ENCODE results near the gene WNT7B. TPM values are rescaled to one million over a fixed set of nuclear protein-coding genes. Genes with fewer than 3 reads are reported as not detected.

Gene WNT7B
- polyA plus RNA-seq, 1 of the 3 experiments (the other 2 are of a cell fraction), result 0.13 TPM

GRCh38 chr22:45923835-45924234, 53.1 kb downstream of the WNT7B start:
- ChIA-PET CTCF (interaction anchor here (0.7 kb wide), 1 partner anchor 12 kb away, joined by 3 read pairs; no protein-coding TSS in a partner anchor), POLR2A (no interaction called here)
- H3K27ac ChIP-seq (ENCODE audit: low read depth in 2 of 2, low read length in 1 of 2), result no peak overlapping the region
- no peak overlapping the region for H3K4me3 ChIP-seq (ENCODE audit: low read depth in 2 of 2, low read length in 1 of 2)
- no peaks in the 10 kb centered on the region for H3K9me2 ChIP-seq
- no peak overlapping the region for H2AFZ ChIP-seq (ENCODE audit: low read depth)
- H3K36me3 ChIP-seq (replicated peaks in 1 of 2; ENCODE audit: control insufficient read depth in 1 of 2, insufficient read depth in 2 of 2, low read length in 1 of 2), result no peaks in the 10 kb centered on the region
- no peaks in the 10 kb centered on the region for H3K4me1 ChIP-seq (ENCODE audit: control insufficient read depth in 1 of 2, insufficient read depth in 2 of 2, low read depth in 1 of 2, low read length in 1 of 2)
- TF ChIP-seq USF2 (IDR thresholded peaks at IDR 0.05; ENCODE audit: borderline replicate concordance, low read depth, low read length), result no peak
- TF ChIP-seq EZH2phosphoT487 (IDR thresholded peaks at IDR 0.05; ENCODE audit: borderline replicate concordance, low read depth), result no peak
- TF ChIP-seq JUND (IDR thresholded peaks at IDR 0.05), result no peak
- no peak for TF ChIP-seq GABPA (IDR thresholded peaks at IDR 0.05; ENCODE audit: low read depth)
- no peak for TF ChIP-seq FOXM1 (IDR thresholded peaks at IDR 0.05; ENCODE audit: low read depth)
- no peak for TF ChIP-seq GATA2 (CRISPR knock-in tag; IDR thresholded peaks at IDR 0.05)
- no peaks in the 10 kb centered on the region for H3K27me3 ChIP-seq (ENCODE audit: insufficient read depth)
- no peak overlapping the region for H3K9ac ChIP-seq
- H3K4me2 ChIP-seq, result no peak overlapping the region
- no peaks in the 10 kb centered on the region for H3K9me3 ChIP-seq
- H4K20me1 ChIP-seq (ENCODE audit: insufficient read depth), result no peaks in the 10 kb centered on the region
- 56% methylated on average over 5 of the region's 22 CpGs for WGBS (ENCODE audit: low lambda C conversion rate)
- no peaks in the 10 kb centered on the region for H3F3A ChIP-seq (replicated peaks; ENCODE audit: insufficient read depth)
- no peaks in the 10 kb centered on the region for H3K79me2 ChIP-seq (ENCODE audit: insufficient read depth)
- DNase-seq, result no peak

- H3K36me3 ChIP-seq (replicated peaks in 1 of 2; ENCODE audit: control insufficient read depth in 1 of 2, insufficient read depth in 2 of 2, low read length in 1 of 2), result no peaks in the 10 kb centered on the region
- CTCF ChIA-PET, result no interaction called here
- TF ChIP-seq FOXM1 (IDR thresholded peaks at IDR 0.05; ENCODE audit: low read depth) (no peak), RFX5 (IDR thresholded peaks at IDR 0.05; ENCODE audit: low read length) (no peak), RXRA (IDR thresholded peaks at IDR 0.05; ENCODE audit: borderline replicate concordance, low read depth) (no peak), SIN3A (IDR thresholded peaks at IDR 0.05; ENCODE audit: borderline replicate concordance, low read depth, low read length) (no peak), MEF2A (IDR thresholded peaks at IDR 0.05; ENCODE audit: borderline replicate concordance, low read depth) (no peak), RAD21 (IDR thresholded peaks at IDR 0.05; ENCODE audit: low read length) (no peak), GATA2 (CRISPR knock-in tag; IDR thresholded peaks at IDR 0.05) (no peak), POLR2AphosphoS5 (IDR thresholded peaks at IDR 0.05; ENCODE audit: low read depth, low read length) (no peak), TCF12 (IDR thresholded peaks at IDR 0.05) (no peak), TEAD4 (IDR thresholded peaks at IDR 0.05; ENCODE audit: borderline replicate concordance, insufficient read depth) (no peak), ZBTB33 (IDR thresholded peaks at IDR 0.05; ENCODE audit: borderline replicate concordance, low read depth) (no peak), FOXJ3 (CRISPR knock-in tag; IDR thresholded peaks at IDR 0.05) (no peak), NRF1 (IDR thresholded peaks at IDR 0.05; ENCODE audit: low read depth, low read length) (no peak), MXI1 (IDR thresholded peaks at IDR 0.05; ENCODE audit: low read depth, low read length) (no peak), MAX (IDR thresholded peaks at IDR 0.05; ENCODE audit: low read depth) (no peak), FOSL2 (IDR thresholded peaks at IDR 0.05; ENCODE audit: borderline replicate concordance, low read depth) (no peak)
- TF ChIP-seq, protein P1, sequence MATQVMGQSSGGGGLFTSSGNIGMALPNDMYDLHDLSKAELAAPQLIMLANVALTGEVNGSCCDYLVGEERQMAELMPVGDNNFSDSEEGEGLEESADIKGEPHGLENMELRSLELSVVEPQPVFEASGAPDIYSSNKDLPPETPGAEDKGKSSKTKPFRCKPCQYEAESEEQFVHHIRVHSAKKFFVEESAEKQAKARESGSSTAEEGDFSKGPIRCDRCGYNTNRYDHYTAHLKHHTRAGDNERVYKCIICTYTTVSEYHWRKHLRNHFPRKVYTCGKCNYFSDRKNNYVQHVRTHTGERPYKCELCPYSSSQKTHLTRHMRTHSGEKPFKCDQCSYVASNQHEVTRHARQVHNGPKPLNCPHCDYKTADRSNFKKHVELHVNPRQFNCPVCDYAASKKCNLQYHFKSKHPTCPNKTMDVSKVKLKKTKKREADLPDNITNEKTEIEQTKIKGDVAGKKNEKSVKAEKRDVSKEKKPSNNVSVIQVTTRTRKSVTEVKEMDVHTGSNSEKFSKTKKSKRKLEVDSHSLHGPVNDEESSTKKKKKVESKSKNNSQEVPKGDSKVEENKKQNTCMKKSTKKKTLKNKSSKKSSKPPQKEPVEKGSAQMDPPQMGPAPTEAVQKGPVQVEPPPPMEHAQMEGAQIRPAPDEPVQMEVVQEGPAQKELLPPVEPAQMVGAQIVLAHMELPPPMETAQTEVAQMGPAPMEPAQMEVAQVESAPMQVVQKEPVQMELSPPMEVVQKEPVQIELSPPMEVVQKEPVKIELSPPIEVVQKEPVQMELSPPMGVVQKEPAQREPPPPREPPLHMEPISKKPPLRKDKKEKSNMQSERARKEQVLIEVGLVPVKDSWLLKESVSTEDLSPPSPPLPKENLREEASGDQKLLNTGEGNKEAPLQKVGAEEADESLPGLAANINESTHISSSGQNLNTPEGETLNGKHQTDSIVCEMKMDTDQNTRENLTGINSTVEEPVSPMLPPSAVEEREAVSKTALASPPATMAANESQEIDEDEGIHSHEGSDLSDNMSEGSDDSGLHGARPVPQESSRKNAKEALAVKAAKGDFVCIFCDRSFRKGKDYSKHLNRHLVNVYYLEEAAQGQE (IDR thresholded peaks at IDR 0.05; ENCODE audit: low read depth, low read length), result no peak
- WGBS (ENCODE audit: low lambda C conversion rate), result 33% methylated on average over 1 of the region's 9 CpGs
- no peaks in the 10 kb centered on the region for H3K9me2 ChIP-seq
- no peaks in the 10 kb centered on the region for H3K27me3 ChIP-seq (ENCODE audit: insufficient read depth)
- H3K9me3 ChIP-seq, result no peaks in the 10 kb centered on the region
- H3K27ac ChIP-seq (ENCODE audit: low read depth in 2 of 2, low read length in 1 of 2), result no peak overlapping the region
- no peak overlapping the region for H3K9ac ChIP-seq
- POLR2A ChIA-PET, result no interaction called here
- no peaks in the 10 kb centered on the region for H3K4me1 ChIP-seq (ENCODE audit: control insufficient read depth in 1 of 2, insufficient read depth in 2 of 2, low read depth in 1 of 2, low read length in 1 of 2)
- no peak for DNase-seq
- H3F3A ChIP-seq (replicated peaks; ENCODE audit: insufficient read depth), result no peaks in the 10 kb centered on the region
- no peaks in the 10 kb centered on the region for H4K20me1 ChIP-seq (ENCODE audit: insufficient read depth)
- H3K79me2 ChIP-seq (ENCODE audit: insufficient read depth), result no peaks in the 10 kb centered on the region
- H3K4me2 ChIP-seq, result no peak overlapping the region
- no peak overlapping the region for H3K4me3 ChIP-seq (ENCODE audit: low read depth in 2 of 2, low read length in 1 of 2)
- no peak overlapping the region for H2AFZ ChIP-seq (ENCODE audit: low read depth)
Measured at GRCh38 chr22:45923212-45923611, 53.8 kb downstream of the WNT7B start.
